Ovary (tissue), 9 donors: Measurements from ENCODE around the gene TAF3. TPM values are rescaled to one million over a fixed set of nuclear protein-coding genes. Genes with fewer than 3 reads are reported as not detected.

ENCODE experiments used
- DNase-seq, 5 donors: peaks; one replicate each; pipeline ENCODE4 v3.0.0-alpha.2; 2019 to 2020
- H3K27ac ChIP-seq, 2 donors: fragments of 200-600 bp; one replicate each; pipeline versions ENCODE4 v1.5.1 to v1.8.0; 2019 to 2022
- H3K27me3 ChIP-seq: fragments of 200-600 bp; one replicate; pipeline ENCODE4 v1.8.0; 2022
- H3K36me3 ChIP-seq: fragments of 200-600 bp; sonication (generic); one replicate; pipeline ENCODE4 v1.5.1; 2019
- H3K4me1 ChIP-seq: one replicate; pipeline ENCODE4 v1.8.1; 2013; ENCODE audit warnings: mild to moderate bottlenecking, moderate library complexity; ENCODE audit not compliant: insufficient read depth
- H3K4me3 ChIP-seq: fragments of 200-600 bp; sonication (generic); one replicate; pipeline ENCODE4 v1.5.1; 2017
- H3K9me3 ChIP-seq, 2 donors: fragments of 200-600 bp in 1 of 2; sonication (generic) in 1 of 2; one replicate each; pipeline versions ENCODE4 v1.5.1 to v1.8.1; 2013 to 2019; ENCODE audit warnings: mild to moderate bottlenecking in 1 of 2, moderate library complexity in 1 of 2
- EP300 ChIP-seq: sonication (generic); formaldehyde crosslinking; IDR thresholded peaks from one replicate; pipeline ENCODE4 v1.6.1; 2017; ENCODE audit warnings: antibody characterized with exemption
- POLR2A ChIP-seq: fragments of 450-650 bp; IDR thresholded peaks from one replicate; pipeline ENCODE4 v1.6.1; 2017; ENCODE audit warnings: antibody characterized with exemption, mild to moderate bottlenecking, moderate library complexity
- WGBS, 3 donors: extraction: QIAGEN DNeasy Blood & Tissue Kit in 1 of 3; methylation state at CpG; one replicate each; pipeline versions ENCODE4 v1.1.5 to v1.1.7; 2013 to 2017; 5-methylcytosine and 5-hydroxymethylcytosine counted together
- intact Hi-C, 4 donors: fragments of 100-400 bp; cut with DNase I; formaldehyde crosslinking; loops; one replicate each; pipeline versions ENCODE4 v1.11.0 to v1.15.1; 2022 to 2023
- polyA plus RNA-seq, 2 donors: library from polyadenylated mRNA; stranded (reverse); fragments of 200-250 nt in 1 of 2; fragments of 350-450 nt in 1 of 2; fragmentation: Illumina TruSeq in 1 of 2; extraction: RNeasy Lipid Tissue Mini Kit (QIAGEN cat#74804) in 1 of 2; gene quantifications; one replicate each; pipeline ENCODE4 v1.2.3, GENCODE V29; 2013 to 2014
- total RNA-seq, 7 donors: library from RNA; depleted of rRNA in 2 of 7; stranded (reverse); fragments of >200 nt in 2 of 7; fragmentation: NEBNext Ultra II Directional in 3 of 7; extraction: Animal tissue kit (Norgen Biotek cat#: 25700) in 3 of 7; gene quantifications; one replicate each; pipeline versions ENCODE4 v1.1.0 to v1.2.4, GENCODE V29; 2016 to 2023
- TF ChIP-seq, protein P1 (sequence below), 3 donors: fragments of 450-650 bp in 2 of 3; fragments of 200-600 bp in 1 of 3; IDR thresholded peaks; one replicate each; pipeline versions ENCODE4 v1.5.1 to v1.8.0; 2016 to 2022; ENCODE audit warnings: antibody characterized with exemption in 3 of 3, mild to moderate bottlenecking in 1 of 3
- donor health status: DM: no; HTN: no; CAD: no; lungs with moderate emphysema.
- donor health status: DM: no; HTN: no; CAD: no.
- donor health status: Bipolar disorder and iron deficiency.
- donor health status: DM: yes; HTN: yes; CAD: no.
- donor health status: DM: no; HTN: no; CAD: no.
- donor health status: DM: yes; HTN: yes; CAD: no.

Gene TAF3
- total and polyA plus RNA-seq, 9 donors, result 7.1 to 15.9 (median 11.8) TPM

DNA sequence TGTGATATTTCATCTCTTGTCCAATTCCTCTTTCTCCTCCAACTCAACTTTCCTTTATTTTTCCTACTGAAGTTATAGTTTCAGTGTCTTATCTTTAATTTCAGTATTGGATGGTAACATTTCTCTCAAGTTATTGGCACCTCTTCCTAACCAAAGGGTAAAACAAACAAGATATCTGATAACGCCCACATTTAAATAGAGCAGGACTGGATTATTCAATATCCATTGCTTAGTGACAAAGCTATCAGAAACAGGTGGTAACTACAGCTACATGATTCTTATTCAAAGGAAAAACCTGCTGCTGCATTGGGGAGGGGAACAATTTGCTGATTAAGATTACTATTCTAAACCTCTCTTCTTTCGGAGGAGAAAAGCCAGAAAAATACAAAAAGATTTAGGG, 87.8 kb downstream of the TAF3 start:
- Histone ChIP-seq H3K4me1 (no peaks in the 10 kb centered on the region), H3K27me3 (no peaks in the 10 kb centered on the region), H3K9me3 (no peaks in the 10 kb centered on the region), H3K4me3 (no peak overlapping the region), H3K36me3 (no peaks in the 10 kb centered on the region), H3K27ac (no peak overlapping the region)
- 88 to 93% (median 90%) methylated on average over 2 of the region's 2 CpGs for WGBS, 3 donors
- TF ChIP-seq, protein P1, sequence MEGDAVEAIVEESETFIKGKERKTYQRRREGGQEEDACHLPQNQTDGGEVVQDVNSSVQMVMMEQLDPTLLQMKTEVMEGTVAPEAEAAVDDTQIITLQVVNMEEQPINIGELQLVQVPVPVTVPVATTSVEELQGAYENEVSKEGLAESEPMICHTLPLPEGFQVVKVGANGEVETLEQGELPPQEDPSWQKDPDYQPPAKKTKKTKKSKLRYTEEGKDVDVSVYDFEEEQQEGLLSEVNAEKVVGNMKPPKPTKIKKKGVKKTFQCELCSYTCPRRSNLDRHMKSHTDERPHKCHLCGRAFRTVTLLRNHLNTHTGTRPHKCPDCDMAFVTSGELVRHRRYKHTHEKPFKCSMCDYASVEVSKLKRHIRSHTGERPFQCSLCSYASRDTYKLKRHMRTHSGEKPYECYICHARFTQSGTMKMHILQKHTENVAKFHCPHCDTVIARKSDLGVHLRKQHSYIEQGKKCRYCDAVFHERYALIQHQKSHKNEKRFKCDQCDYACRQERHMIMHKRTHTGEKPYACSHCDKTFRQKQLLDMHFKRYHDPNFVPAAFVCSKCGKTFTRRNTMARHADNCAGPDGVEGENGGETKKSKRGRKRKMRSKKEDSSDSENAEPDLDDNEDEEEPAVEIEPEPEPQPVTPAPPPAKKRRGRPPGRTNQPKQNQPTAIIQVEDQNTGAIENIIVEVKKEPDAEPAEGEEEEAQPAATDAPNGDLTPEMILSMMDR (IDR thresholded peaks at IDR 0.05), result no peak
- TF ChIP-seq POLR2A, result no peak
- TF ChIP-seq EP300, result no peak
- no peak for DNase-seq
- intact Hi-C loops, result no loop called here

DNA sequence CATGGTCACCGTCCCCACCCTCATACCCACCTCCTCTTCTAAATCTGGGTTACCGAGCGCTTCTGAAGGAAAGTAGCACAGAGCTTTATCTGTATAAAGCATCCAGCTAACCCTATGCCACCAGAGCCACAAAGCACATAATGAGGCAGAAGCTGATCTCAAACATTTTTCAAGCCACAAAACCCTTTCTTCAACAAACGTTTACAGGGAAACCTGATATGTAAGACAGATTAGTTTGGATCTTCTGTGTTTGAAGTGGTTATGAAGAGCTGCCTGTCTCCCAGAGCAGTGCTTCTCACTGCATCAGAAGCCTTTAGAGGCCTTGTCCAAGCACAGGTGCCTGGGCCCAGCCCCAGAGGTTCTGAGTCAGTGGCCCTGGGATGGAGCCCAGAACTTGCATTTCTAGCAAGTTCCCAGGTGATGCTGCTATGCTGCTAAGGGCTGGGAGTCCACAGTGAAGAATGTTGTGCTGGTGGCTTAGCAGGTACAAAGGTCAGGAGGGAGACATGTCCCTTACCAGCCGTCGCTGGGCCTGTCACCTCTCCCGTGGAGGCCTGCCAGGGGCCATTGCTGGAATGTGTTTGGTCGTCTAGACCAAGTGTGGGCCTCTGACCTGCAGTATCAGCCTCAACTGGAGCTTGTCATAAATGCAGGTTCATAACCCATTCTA, 90.4 kb downstream of the TAF3 start:
- H3K36me3 ChIP-seq, result no peaks in the 10 kb centered on the region
- no peaks in the 10 kb centered on the region for H3K9me3 ChIP-seq
- H3K4me1 ChIP-seq, result no peaks in the 10 kb centered on the region
- 72 to 85% (median 79%) methylated on average over 8 of the region's 8 CpGs for WGBS, 3 donors
- no peak overlapping the region for H3K27ac ChIP-seq
- intact Hi-C loops, result no loop called here
- no peaks in the 10 kb centered on the region for H3K27me3 ChIP-seq
- DNase-seq, result no peak
- TF ChIP-seq, protein P1 (IDR thresholded peaks at IDR 0.05), result no peak
- no peak for TF ChIP-seq EP300
- TF ChIP-seq POLR2A, result no peak
- H3K4me3 ChIP-seq, result no peak overlapping the region

DNA sequence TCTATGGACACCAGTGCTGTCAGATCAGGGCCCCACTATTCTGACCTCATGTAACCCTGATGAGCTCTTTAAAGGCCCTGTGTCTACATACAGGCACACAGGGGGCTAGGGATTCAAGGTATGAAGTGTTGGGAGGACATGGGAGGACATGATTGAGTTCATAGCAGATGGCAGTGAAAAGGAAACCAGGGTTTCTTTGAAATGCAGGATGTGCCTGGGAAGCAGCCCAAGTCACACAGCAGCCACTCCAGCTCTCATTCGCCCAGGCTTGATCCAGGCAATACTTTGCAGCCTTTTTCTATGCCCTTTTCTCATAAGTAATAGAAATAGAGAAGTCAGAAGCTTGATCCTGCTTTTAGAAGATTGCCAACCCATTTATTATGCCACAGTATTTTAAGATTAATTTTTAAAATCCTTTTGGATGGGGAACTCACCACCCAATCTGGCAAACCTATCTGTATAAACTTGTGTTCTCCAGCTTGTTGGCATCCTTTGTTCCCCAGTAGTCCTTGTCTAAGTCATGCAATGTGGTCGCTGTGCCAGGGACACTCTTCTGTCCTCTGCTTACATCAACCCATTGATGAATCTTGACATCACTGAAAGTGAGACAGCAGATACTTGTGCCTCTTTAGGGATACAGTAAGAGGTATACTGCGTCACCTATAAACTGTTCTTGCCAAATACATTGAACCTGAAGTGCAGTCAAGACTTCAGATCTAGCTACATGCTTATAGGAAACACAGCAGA, 95.0 kb downstream of the TAF3 start:
- TF ChIP-seq EP300 (no peak), POLR2A (no peak)
- TF ChIP-seq, protein P1 (IDR thresholded peaks at IDR 0.05), result no peak
- DNase-seq, result no peak
- Histone ChIP-seq H3K27me3 (no peaks in the 10 kb centered on the region), H3K27ac (no peak overlapping the region), H3K4me1 (no peaks in the 10 kb centered on the region), H3K36me3 (no peaks in the 10 kb centered on the region), H3K9me3 (no peaks in the 10 kb centered on the region), H3K4me3 (no peak overlapping the region)
- WGBS, 3 donors, result 94 to 96% (median 94%) methylated on average over 3 of the region's 3 CpGs
- intact Hi-C loops, result no loop called here

DNA sequence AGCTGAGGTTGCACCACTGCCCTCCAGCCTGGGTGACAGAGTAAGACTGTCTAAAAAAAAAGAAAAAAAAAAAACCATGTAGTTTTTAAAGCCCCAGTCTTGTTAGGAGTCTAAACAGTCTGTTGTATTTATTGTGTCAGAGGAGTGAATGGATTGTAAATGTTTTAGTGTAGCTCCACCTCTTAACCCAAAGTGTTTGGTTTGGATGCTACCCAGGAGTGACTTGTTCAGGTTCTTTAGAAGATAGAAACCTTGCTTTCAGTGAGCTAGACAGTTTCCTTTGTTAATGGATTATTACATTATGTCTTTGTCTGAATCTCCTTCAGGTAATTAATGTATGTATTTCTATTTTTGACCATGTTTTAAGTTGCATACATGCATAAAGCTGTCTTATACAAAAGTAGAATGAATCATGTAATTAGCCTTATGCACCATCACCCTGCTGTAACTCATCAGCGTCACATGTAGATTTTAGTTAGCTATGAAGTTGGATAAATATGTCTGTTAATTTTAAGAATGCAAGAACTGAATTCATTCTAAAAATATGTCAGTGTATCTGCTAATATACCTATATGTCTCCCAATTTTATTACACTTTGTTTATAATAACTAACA, 97.7 kb downstream of the TAF3 start:
- H3K36me3 ChIP-seq, result no peaks in the 10 kb centered on the region
- 92 to 94% (median 92%) methylated on average over 1 of the region's 1 CpG for WGBS, 3 donors
- H3K4me1 ChIP-seq, result peaks cover 1% of the 10 kb centered on the region
- TF ChIP-seq, protein P1 (IDR thresholded peaks at IDR 0.05), result no peak
- TF ChIP-seq EP300 (no peak), POLR2A (no peak)
- no peak overlapping the region for H3K27ac ChIP-seq
- intact Hi-C loops, result no loop called here
- DNase-seq, result no peak
- H3K9me3 ChIP-seq, result no peaks in the 10 kb centered on the region
- H3K27me3 ChIP-seq, result no peaks in the 10 kb centered on the region
- H3K4me3 ChIP-seq, result no peak overlapping the region
